GM12878 (cell line): ENCODE results near the gene ANKRD33. TPM values are rescaled to one million over a fixed set of nuclear protein-coding genes. Genes with fewer than 3 reads are reported as not detected.

Experiments used
- ATAC-seq: fragments of 200-7000 bp; cut with Tn5 transposase; 3 replicates; pipeline ENCODE4 v1.9.1; 2020; ENCODE audit warnings: mild to moderate bottlenecking, moderate library complexity
- BruUV-seq: library from RNA; stranded (reverse); fragments of 400-500 nt; replicated peaks from 2 replicates; lab custom pipeline; 2021; lab: Mats Ljungman, UMichigan
- CTCF ChIA-PET: fragments of 300-600 bp; sonication (Branson Sonifier 250); formaldehyde crosslinking; extraction: SDS; loops from one replicate; lab custom pipeline; 2021; ENCODE audit warnings: inconsistent platforms; lab: Yijun Ruan, JAX
- POLR2A ChIA-PET: fragments of 350-600 bp; formaldehyde crosslinking; extraction: SDS; loops from one replicate; lab custom pipeline; 2021; ENCODE audit warnings: inconsistent platforms; lab: Charles Lee
- RAD21 ChIA-PET: fragments of 300-600 bp; sonication (Branson Sonifier 250); formaldehyde crosslinking; loops from one replicate; lab custom pipeline; 2023; ENCODE audit warnings: antibody characterized with exemption; ENCODE audit not compliant: unreplicated experiment; lab: Charles Lee
- SMC1A ChIA-PET: fragments of 300-600 bp; sonication (Branson Sonifier 250); formaldehyde crosslinking; loops from one replicate; lab custom pipeline; 2023; ENCODE audit not compliant: unreplicated experiment, uncharacterized antibody; lab: Charles Lee
- DNase-seq: peaks from one replicate; pipeline ENCODE4 v3.0.0-alpha.2; 2011; ENCODE audit warnings: low read depth, low spot score
- FAIRE-seq: peaks from 3 replicates; lab custom pipeline; 2011; peaks lifted over from hg19 to GRCh38; lab: Jason Lieb, UNC
- H2AFZ ChIP-seq: 2 replicates; pipeline ENCODE4 v1.6.0; 2011; ENCODE audit warnings: low read depth, low read length, control low read depth; ENCODE audit not compliant: control insufficient read depth
- H3K27ac ChIP-seq: 2 replicates; pipeline ENCODE4 v1.5.1; 2011; ENCODE audit warnings: control low read depth; ENCODE audit not compliant: control insufficient read depth, insufficient read depth
- H3K27me3 ChIP-seq, 2 experiments: replicated peaks in 1 of 2; 2 replicates each; pipeline versions ENCODE4 v1.6.0 to v1.6.1; 2011; ENCODE audit warnings: low read length in 1 of 2; ENCODE audit not compliant: control insufficient read depth in 2 of 2, insufficient read depth in 2 of 2
- H3K36me3 ChIP-seq, 2 experiments: 2 replicates each; pipeline ENCODE4 v1.5.1; 2011; ENCODE audit warnings: low read length in 1 of 2; ENCODE audit not compliant: control insufficient read depth in 2 of 2, insufficient read depth in 2 of 2
- H3K4me1 ChIP-seq: 2 replicates; pipeline ENCODE4 v1.6.1; 2011; ENCODE audit warnings: mild to moderate bottlenecking, low read length, moderate library complexity, mixed read lengths; ENCODE audit not compliant: control insufficient read depth, insufficient read depth
- H3K4me2 ChIP-seq: 2 replicates; pipeline ENCODE4 v1.6.0; 2011; ENCODE audit warnings: control low read depth; ENCODE audit not compliant: control insufficient read depth, insufficient read depth
- H3K4me3 ChIP-seq: fragments of 200-600 bp; sonication (generic); 2 replicates; pipeline ENCODE4 v1.5.1; 2016
- H3K79me2 ChIP-seq: 2 replicates; pipeline ENCODE4 v1.6.0; 2011; ENCODE audit warnings: low read length; ENCODE audit not compliant: control insufficient read depth, insufficient read depth
- H3K9ac ChIP-seq: 2 replicates; pipeline ENCODE4 v1.8.0; 2011; ENCODE audit warnings: low read length, control low read depth, mixed read lengths; ENCODE audit not compliant: control insufficient read depth, insufficient read depth
- H3K9me3 ChIP-seq: replicated peaks from 3 replicates; pipeline ENCODE4 v1.5.1; 2011; ENCODE audit warnings: mild to moderate bottlenecking, low read length; ENCODE audit not compliant: control insufficient read depth, insufficient read depth
- H4K20me1 ChIP-seq: 2 replicates; pipeline ENCODE4 v1.6.0; 2011; ENCODE audit not compliant: control insufficient read depth, insufficient read depth
- GABPA ChIP-seq: IDR thresholded peaks from 2 replicates; pipeline ENCODE4 v1.6.1; 2014; ENCODE audit warnings: antibody characterized with exemption, low read depth, mild to moderate bottlenecking, inconsistent platforms
- TCF7 ChIP-seq: IDR thresholded peaks from 2 replicates; pipeline ENCODE4 v1.6.1; 2014; ENCODE audit warnings: antibody characterized with exemption, borderline replicate concordance
- WGBS: methylation state at CpG from one replicate; pipeline ENCODE4 v1.1.6; 2016; ENCODE audit warnings: low lambda C conversion rate; ENCODE audit not compliant: insufficient replicate concordance, insufficient coverage; ENCODE audit errors: missing lambda C conversion rate; 5-methylcytosine and 5-hydroxymethylcytosine counted together
- in situ Hi-C: fragments of 300-500 bp; cut with MboI; formaldehyde crosslinking; loops from 9 replicates; pipeline ENCODE4 v1.14.3; 2018; ENCODE audit warnings: mixed read lengths
- intact Hi-C: fragments of 100-400 bp; cut with micrococcal nuclease; formaldehyde crosslinking; loops from one replicate; pipeline ENCODE4 v1.14.2; 2022; ENCODE audit not compliant: unreplicated experiment
- polyA plus RNA-seq, 11 experiments: library from polyadenylated mRNA; depleted of rRNA in 4 of 11; unstranded in 6 of 11; stranded (reverse) in 5 of 11; fragments of >200 nt; fragmentation: Nextera tagmentation in 4 of 11; fragmentation: Illumina TruSeq in 1 of 11; extraction: Ambion mirVana in 4 of 11; extraction: Trizol in 1 of 11; gene quantifications; 1 replicate in 1 of 11; 2 replicates in 10 of 11; pipeline versions ENCODE4 v1.2.1 to v1.2.3, GENCODE V29; 2011 to 2016; ENCODE audit warnings: inconsistent platforms in 2 of 11, missing spikeins in 2 of 11, low read depth in 1 of 11
- total RNA-seq, 4 experiments: library from RNA; depleted of rRNA in 3 of 4; stranded (reverse); fragments of >200 nt in 3 of 4; fragmentation: Illumina TruSeq in 1 of 4; extraction: Trizol in 1 of 4; gene quantifications; 2 replicates each; pipeline versions ENCODE4 v1.2.1 to v1.2.3, GENCODE V29; 2013 to 2021

ANKRD33 gene
- total and polyA plus RNA-seq, 10 of the 15 experiments (the other 5 are each of a cell fraction or from before 2014, with no cell fraction given), result not detected

- Histone ChIP-seq H4K20me1 (no peaks in the 10 kb centered on the region), H3K79me2 (no peaks in the 10 kb centered on the region), H3K36me3 (no peaks in the 10 kb centered on the region), H3K27me3 (peaks cover 0 to 1% of the 10 kb centered on the region in 2 experiments; a peak in 2 of 4 replicates), H3K4me2 (no peak overlapping the region), H3K9me3 (peaks cover 8% of the 10 kb centered on the region; the same call in 2 of the 3 replicates), H3K4me1 (no peaks in the 10 kb centered on the region), H3K9ac (no peak overlapping the region), H2AFZ (no peak overlapping the region), H3K27ac (no peak overlapping the region), H3K4me3 (no peak overlapping the region)
- intact Hi-C loops (no loop called here), in situ Hi-C loops (no loop called here)
- RAD21 ChIA-PET, result no interaction called here
- WGBS, result 66% methylated on average over 14 of the region's 15 CpGs
- FAIRE-seq (no peak), DNase-seq (no peak), ATAC-seq (no peak)
- CTCF ChIA-PET, result no interaction called here
- no TSS peak for BruUV-seq
- POLR2A ChIA-PET, result no interaction called here
- no peak for TF ChIP-seq GABPA
- TF ChIP-seq TCF7, result no peak
- SMC1A ChIA-PET, result no interaction called here
Measured at GRCh38 chr12:51941011-51941581, 53.2 kb downstream of the ANKRD33 start.

Other genes with a start within 250 kb of the ANKRD33 start
- not detected in 2 replicates for gene FIGNL2, start 39.4 kb upstream of the ANKRD33 start, total RNA-seq (2014; rRNA removed)
- gene FIGNL2, start 39.4 kb upstream of the ANKRD33 start, total RNA-seq (2014; rRNA removed; fragmentation: Illumina TruSeq; extraction: Trizol), result not detected in 2 replicates
- gene FIGNL2, start 39.4 kb upstream of the ANKRD33 start, total RNA-seq (2021), result not detected in 2 replicates
- gene FIGNL2, start 39.4 kb upstream of the ANKRD33 start, polyA plus RNA-seq (2011; rRNA removed), result not detected in 2 replicates
- not detected in 2 replicates for gene FIGNL2, start 39.4 kb upstream of the ANKRD33 start, polyA plus RNA-seq (2014; fragmentation: Illumina TruSeq; extraction: Trizol)
- gene FIGNL2, start 39.4 kb upstream of the ANKRD33 start, polyA plus RNA-seq (2014; fragmentation: Nextera tagmentation; extraction: Ambion mirVana), result not detected
- not detected in 2 replicates for gene FIGNL2, start 39.4 kb upstream of the ANKRD33 start, polyA plus RNA-seq (2014; rRNA removed)
- not detected for gene FIGNL2, start 39.4 kb upstream of the ANKRD33 start, polyA plus RNA-seq (2016; fragmentation: Nextera tagmentation; extraction: Ambion mirVana)
- gene ACVRL1, start 19.4 kb downstream of the ANKRD33 start, total RNA-seq (2014; rRNA removed), result not detected in 2 replicates
- not detected in 2 replicates for gene ACVRL1, start 19.4 kb downstream of the ANKRD33 start, total RNA-seq (2014; rRNA removed; fragmentation: Illumina TruSeq; extraction: Trizol)
- 0.29 TPM in 1 of 2 replicates, not detected in the other for gene ACVRL1, start 19.4 kb downstream of the ANKRD33 start, total RNA-seq (2021)
- not detected in 2 replicates for gene ACVRL1, start 19.4 kb downstream of the ANKRD33 start, polyA plus RNA-seq (2011; rRNA removed)
- gene ACVRL1, start 19.4 kb downstream of the ANKRD33 start, polyA plus RNA-seq (2014; fragmentation: Illumina TruSeq; extraction: Trizol), result not detected in 2 replicates
- not detected for gene ACVRL1, start 19.4 kb downstream of the ANKRD33 start, polyA plus RNA-seq (2014; fragmentation: Nextera tagmentation; extraction: Ambion mirVana)
- gene ACVRL1, start 19.4 kb downstream of the ANKRD33 start, polyA plus RNA-seq (2014; rRNA removed), result not detected in 2 replicates
- not detected for gene ACVRL1, start 19.4 kb downstream of the ANKRD33 start, polyA plus RNA-seq (2016; fragmentation: Nextera tagmentation; extraction: Ambion mirVana)
- gene ACVR1B, start 63.6 kb downstream of the ANKRD33 start, total RNA-seq (2014; rRNA removed), result 0.11 TPM in 1 of 2 replicates, not detected in the other
- 0.13 and 0.18 TPM in 2 replicates for gene ACVR1B, start 63.6 kb downstream of the ANKRD33 start, total RNA-seq (2014; rRNA removed; fragmentation: Illumina TruSeq; extraction: Trizol)
- 0.28 and 0.58 TPM in 2 replicates for gene ACVR1B, start 63.6 kb downstream of the ANKRD33 start, total RNA-seq (2021)
- gene ACVR1B, start 63.6 kb downstream of the ANKRD33 start, polyA plus RNA-seq (2011; rRNA removed), result 0.30 and 0.69 TPM in 2 replicates
- 0.25 and 0.56 TPM in 2 replicates for gene ACVR1B, start 63.6 kb downstream of the ANKRD33 start, polyA plus RNA-seq (2014; fragmentation: Illumina TruSeq; extraction: Trizol)
- gene ACVR1B, start 63.6 kb downstream of the ANKRD33 start, polyA plus RNA-seq (2014; fragmentation: Nextera tagmentation; extraction: Ambion mirVana), result under 1 TPM; 0.02 to 0.08 TPM
- gene ACVR1B, start 63.6 kb downstream of the ANKRD33 start, polyA plus RNA-seq (2014; rRNA removed), result 0.19 and 0.29 TPM in 2 replicates
- gene ACVR1B, start 63.6 kb downstream of the ANKRD33 start, polyA plus RNA-seq (2016; fragmentation: Nextera tagmentation; extraction: Ambion mirVana), result not detected
- 0.23 and 0.38 TPM in 2 replicates for gene TAMALIN, start 118.8 kb downstream of the ANKRD33 start, total RNA-seq (2014; rRNA removed)
- gene TAMALIN, start 118.8 kb downstream of the ANKRD33 start, total RNA-seq (2014; rRNA removed; fragmentation: Illumina TruSeq; extraction: Trizol), result 0.14 and 0.58 TPM in 2 replicates
- gene TAMALIN, start 118.8 kb downstream of the ANKRD33 start, total RNA-seq (2021), result 0.35 and 0.49 TPM in 2 replicates
- gene TAMALIN, start 118.8 kb downstream of the ANKRD33 start, polyA plus RNA-seq (2011; rRNA removed), result 0.15 and 0.29 TPM in 2 replicates
- gene TAMALIN, start 118.8 kb downstream of the ANKRD33 start, polyA plus RNA-seq (2014; fragmentation: Illumina TruSeq; extraction: Trizol), result 0.09 TPM in 1 of 2 replicates, not detected in the other
- not detected for gene TAMALIN, start 118.8 kb downstream of the ANKRD33 start, polyA plus RNA-seq (2014; fragmentation: Nextera tagmentation; extraction: Ambion mirVana)
- 0.13 and 0.27 TPM in 2 replicates for gene TAMALIN, start 118.8 kb downstream of the ANKRD33 start, polyA plus RNA-seq (2014; rRNA removed)
- gene TAMALIN, start 118.8 kb downstream of the ANKRD33 start, polyA plus RNA-seq (2016; fragmentation: Nextera tagmentation; extraction: Ambion mirVana), result not detected
- gene NR4A1, start 163.3 kb downstream of the ANKRD33 start, total RNA-seq (2014; rRNA removed), result 2.4 and 4.1 TPM in 2 replicates
- 1.5 and 2.2 TPM in 2 replicates for gene NR4A1, start 163.3 kb downstream of the ANKRD33 start, total RNA-seq (2014; rRNA removed; fragmentation: Illumina TruSeq; extraction: Trizol)
- 7.9 TPM in 2 replicates for gene NR4A1, start 163.3 kb downstream of the ANKRD33 start, total RNA-seq (2021)
- 1.3 and 2.9 TPM in 2 replicates for gene NR4A1, start 163.3 kb downstream of the ANKRD33 start, polyA plus RNA-seq (2011; rRNA removed)
- 1.2 and 2.0 TPM in 2 replicates for gene NR4A1, start 163.3 kb downstream of the ANKRD33 start, polyA plus RNA-seq (2014; fragmentation: Illumina TruSeq; extraction: Trizol)
- gene NR4A1, start 163.3 kb downstream of the ANKRD33 start, polyA plus RNA-seq (2014; fragmentation: Nextera tagmentation; extraction: Ambion mirVana), result under 1 TPM in 1 of 2 experiments, not detected in 1; 0.05 TPM
- 5.9 TPM in 2 replicates for gene NR4A1, start 163.3 kb downstream of the ANKRD33 start, polyA plus RNA-seq (2014; rRNA removed)
- gene NR4A1, start 163.3 kb downstream of the ANKRD33 start, polyA plus RNA-seq (2016; fragmentation: Nextera tagmentation; extraction: Ambion mirVana), result 1 to 10 TPM; 1.5 to 1.9 TPM
- gene ATG101, start 181.9 kb downstream of the ANKRD33 start, total RNA-seq (2014; rRNA removed), result 44.5 and 44.8 TPM in 2 replicates
- 21.5 and 21.9 TPM in 2 replicates for gene ATG101, start 181.9 kb downstream of the ANKRD33 start, total RNA-seq (2014; rRNA removed; fragmentation: Illumina TruSeq; extraction: Trizol)
- 33.8 and 36.5 TPM in 2 replicates for gene ATG101, start 181.9 kb downstream of the ANKRD33 start, total RNA-seq (2021)
- 31.4 and 49.8 TPM in 2 replicates for gene ATG101, start 181.9 kb downstream of the ANKRD33 start, polyA plus RNA-seq (2011; rRNA removed)
- gene ATG101, start 181.9 kb downstream of the ANKRD33 start, polyA plus RNA-seq (2014; fragmentation: Illumina TruSeq; extraction: Trizol), result 10.4 and 26.0 TPM in 2 replicates
- gene ATG101, start 181.9 kb downstream of the ANKRD33 start, polyA plus RNA-seq (2014; fragmentation: Nextera tagmentation; extraction: Ambion mirVana), result 1 to 10 TPM; 2.7 to 5.6 TPM
- 42.7 and 43.1 TPM in 2 replicates for gene ATG101, start 181.9 kb downstream of the ANKRD33 start, polyA plus RNA-seq (2014; rRNA removed)
- 10 to 100 TPM; 34.1 to 40.5 TPM for gene ATG101, start 181.9 kb downstream of the ANKRD33 start, polyA plus RNA-seq (2016; fragmentation: Nextera tagmentation; extraction: Ambion mirVana)
- not detected in 2 replicates for gene SMIM41, start 191.6 kb downstream of the ANKRD33 start, total RNA-seq (2014; rRNA removed)
- not detected in 2 replicates for gene SMIM41, start 191.6 kb downstream of the ANKRD33 start, total RNA-seq (2014; rRNA removed; fragmentation: Illumina TruSeq; extraction: Trizol)
- gene SMIM41, start 191.6 kb downstream of the ANKRD33 start, total RNA-seq (2021), result 0.19 TPM in 1 of 2 replicates, not detected in the other
- gene SMIM41, start 191.6 kb downstream of the ANKRD33 start, polyA plus RNA-seq (2011; rRNA removed), result not detected in 2 replicates
- gene SMIM41, start 191.6 kb downstream of the ANKRD33 start, polyA plus RNA-seq (2014; fragmentation: Illumina TruSeq; extraction: Trizol), result not detected in 2 replicates
- not detected for gene SMIM41, start 191.6 kb downstream of the ANKRD33 start, polyA plus RNA-seq (2014; fragmentation: Nextera tagmentation; extraction: Ambion mirVana)
- not detected in 2 replicates for gene SMIM41, start 191.6 kb downstream of the ANKRD33 start, polyA plus RNA-seq (2014; rRNA removed)
- not detected for gene SMIM41, start 191.6 kb downstream of the ANKRD33 start, polyA plus RNA-seq (2016; fragmentation: Nextera tagmentation; extraction: Ambion mirVana)